IMR-90 (cell line): ENCODE data around the gene XIST. TPM values are rescaled to one million over a fixed set of nuclear protein-coding genes. Genes with fewer than 3 reads are reported as not detected.

ENCODE experiments used
- ATAC-seq: fragments of 200-7000 bp; cut with Tn5 transposase; 2 replicates; pipeline ENCODE4 v1.9.1; 2020; ENCODE audit warnings: low read depth, mild to moderate bottlenecking, moderate library complexity
- BruUV-seq: library from RNA; stranded (reverse); fragments of 400-500 nt; replicated peaks from 2 replicates; lab custom pipeline; 2021; lab: Mats Ljungman, UMichigan
- CTCF ChIA-PET: fragments of 300-600 bp; formaldehyde crosslinking; extraction: SDS; loops from one replicate; lab custom pipeline; 2021; ENCODE audit warnings: antibody characterized with exemption; lab: Yijun Ruan, JAX
- POLR2A ChIA-PET: fragments of 300-600 bp; sonication (Branson Sonifier 250); formaldehyde crosslinking; loops from one replicate; lab custom pipeline; 2022; ENCODE audit warnings: antibody characterized with exemption; ENCODE audit not compliant: unreplicated experiment; lab: Charles Lee
- DNase-seq: peaks from one replicate; pipeline ENCODE4 v3.0.0; 2013
- H2AFZ ChIP-seq: replicated peaks from 2 replicates; pipeline ENCODE3; 2013; ENCODE audit warnings: low read length, mild to moderate bottlenecking; ENCODE audit not compliant: poor library complexity
- H2AK5ac ChIP-seq: 2 replicates; pipeline ENCODE4 v1.6.1; 2013; ENCODE audit warnings: low read depth, low read length, inconsistent platforms
- H2AK9ac ChIP-seq: replicated peaks from 2 replicates; pipeline ENCODE3; 2013; ENCODE audit warnings: mild to moderate bottlenecking, low read depth, low read length, moderate library complexity; ENCODE audit not compliant: poor library complexity
- H2BK120ac ChIP-seq: 2 replicates; pipeline ENCODE4 v1.6.1; 2013; ENCODE audit warnings: low read depth, low read length, inconsistent platforms
- H2BK15ac ChIP-seq: 3 replicates; pipeline ENCODE4 v1.6.1; 2013; ENCODE audit warnings: low read depth, low read length, inconsistent platforms
- H2BK20ac ChIP-seq: 2 replicates; pipeline ENCODE4 v1.6.1; 2013; ENCODE audit warnings: low read depth, mild to moderate bottlenecking, inconsistent platforms, low read length, moderate library complexity
- H2BK5ac ChIP-seq: 2 replicates; pipeline ENCODE4 v1.6.1; 2013; ENCODE audit warnings: mild to moderate bottlenecking, low read depth, low read length, inconsistent platforms; ENCODE audit not compliant: poor library complexity, severe bottlenecking
- H3K14ac ChIP-seq: replicated peaks from 2 replicates; pipeline ENCODE4 v1.6.1; 2013; ENCODE audit warnings: low read depth, low read length, inconsistent platforms
- H3K18ac ChIP-seq: 2 replicates; pipeline ENCODE4 v1.6.1; 2013; ENCODE audit warnings: low read depth, low read length, control low read depth
- H3K23ac ChIP-seq: 2 replicates; pipeline ENCODE4 v1.6.1; 2013; ENCODE audit warnings: low read depth, low read length, inconsistent platforms
- H3K27ac ChIP-seq: 2 replicates; pipeline ENCODE4 v1.5.1; 2013; ENCODE audit warnings: mild to moderate bottlenecking, control low read depth, low read length; ENCODE audit not compliant: insufficient read depth
- H3K27me3 ChIP-seq: 2 replicates; pipeline ENCODE4 v1.6.1; 2013; ENCODE audit warnings: low read length; ENCODE audit not compliant: control insufficient read depth, insufficient read depth
- H3K36me3 ChIP-seq: 2 replicates; pipeline ENCODE4 v1.6.1; 2013; ENCODE audit warnings: low read length, mixed read lengths; ENCODE audit not compliant: control insufficient read depth, insufficient read depth
- H3K4ac ChIP-seq: 2 replicates; pipeline ENCODE4 v1.6.1; 2013; ENCODE audit warnings: low read depth, low read length, inconsistent platforms
- H3K4me1 ChIP-seq: 2 replicates; pipeline ENCODE4 v1.6.1; 2013; ENCODE audit warnings: low read length, mixed read lengths; ENCODE audit not compliant: control insufficient read depth, insufficient read depth
- H3K4me2 ChIP-seq: 2 replicates; pipeline ENCODE4 v1.6.1; 2013; ENCODE audit warnings: low read depth, mild to moderate bottlenecking, control low read depth, low read length, moderate library complexity
- H3K4me3 ChIP-seq: 2 replicates; pipeline ENCODE4 v1.5.1; 2013; ENCODE audit warnings: low read depth, mild to moderate bottlenecking, control low read depth, low read length, moderate library complexity; ENCODE audit not compliant: insufficient read depth
- H3K56ac ChIP-seq: 2 replicates; pipeline ENCODE4 v1.6.1; 2013; ENCODE audit warnings: low read length, inconsistent platforms; ENCODE audit not compliant: insufficient read depth; ENCODE audit errors: extremely low read depth
- H3K79me1 ChIP-seq, 2 experiments: 2 replicates each; pipeline ENCODE4 v1.6.1; 2013; ENCODE audit warnings: low read length in 2 of 2, inconsistent platforms in 1 of 2, low read depth in 1 of 2
- H3K9ac ChIP-seq: 2 replicates; pipeline ENCODE4 v1.6.1; 2013; ENCODE audit warnings: low read depth, low read length, control low read depth
- H3K9me1 ChIP-seq: 2 replicates; pipeline ENCODE4 v1.6.1; 2013; ENCODE audit warnings: low read length, inconsistent platforms; ENCODE audit not compliant: insufficient read depth
- H3K9me3 ChIP-seq: 2 replicates; pipeline ENCODE4 v1.6.1; 2013; ENCODE audit warnings: low read length; ENCODE audit not compliant: control insufficient read depth, insufficient read depth
- H4K20me1 ChIP-seq: 2 replicates; pipeline ENCODE4 v1.6.1; 2013; ENCODE audit warnings: low read length, inconsistent platforms; ENCODE audit not compliant: insufficient read depth
- H4K5ac ChIP-seq: 2 replicates; pipeline ENCODE4 v1.6.1; 2013; ENCODE audit warnings: mild to moderate bottlenecking, low read depth, low read length, control low read depth
- H4K8ac ChIP-seq, 2 experiments: 2 replicates each; pipeline ENCODE4 v1.6.1; 2013; ENCODE audit warnings: low read depth in 2 of 2, low read length in 2 of 2, control low read depth in 1 of 2, inconsistent platforms in 1 of 2
- H4K91ac ChIP-seq: 2 replicates; pipeline ENCODE4 v1.6.1; 2013; ENCODE audit warnings: low read depth, low read length, inconsistent platforms; ENCODE audit not compliant: insufficient read depth
- BHLHE40 ChIP-seq: fragments of 150-350 bp; IDR thresholded peaks from 2 replicates; pipeline ENCODE4 v1.6.1; 2016; ENCODE audit warnings: mild to moderate bottlenecking, low read depth, low read length
- CEBPB ChIP-seq: IDR thresholded peaks from 2 replicates; pipeline ENCODE4 v1.6.1; 2012; ENCODE audit warnings: low read depth, low read length, improper control_type of control experiment
- CHD1 ChIP-seq: IDR thresholded peaks from 2 replicates; pipeline ENCODE4 v1.6.1; 2012; ENCODE audit warnings: low read depth, low read length, improper control_type of control experiment
- ELK1 ChIP-seq: fragments of 150-350 bp; IDR thresholded peaks from 2 replicates; pipeline ENCODE4 v1.6.1; 2016; ENCODE audit warnings: low read depth, mild to moderate bottlenecking, low read length, moderate library complexity, borderline replicate concordance
- FOS ChIP-seq: fragments of 150-350 bp; IDR thresholded peaks from 2 replicates; pipeline ENCODE4 v1.6.1; 2016; ENCODE audit warnings: low read depth, low read length
- MAFK ChIP-seq: IDR thresholded peaks from 2 replicates; pipeline ENCODE4 v1.6.1; 2012; ENCODE audit warnings: low read depth, low read length, improper control_type of control experiment
- MAZ ChIP-seq: IDR thresholded peaks from 2 replicates; pipeline ENCODE4 v1.6.1; 2012; ENCODE audit warnings: low read depth, mild to moderate bottlenecking, low read length, improper control_type of control experiment, moderate library complexity, borderline replicate concordance
- MXI1 ChIP-seq: IDR thresholded peaks from 2 replicates; pipeline ENCODE4 v1.6.1; 2012; ENCODE audit warnings: low read depth, mild to moderate bottlenecking, low read length, moderate library complexity, borderline replicate concordance
- NFE2L2 ChIP-seq: fragments of 150-350 bp; IDR thresholded peaks from 2 replicates; pipeline ENCODE4 v1.6.1; 2016; ENCODE audit warnings: low read depth, mild to moderate bottlenecking, low read length
- POLR2A ChIP-seq: IDR thresholded peaks from 2 replicates; pipeline ENCODE4 v1.6.1; 2012; ENCODE audit warnings: mild to moderate bottlenecking, low read depth, low read length
- RAD21 ChIP-seq: IDR thresholded peaks from 2 replicates; pipeline ENCODE4 v1.6.1; 2012; ENCODE audit warnings: low read length, improper control_type of control experiment
- RCOR1 ChIP-seq: IDR thresholded peaks from 2 replicates; pipeline ENCODE4 v1.6.1; 2012; ENCODE audit warnings: mild to moderate bottlenecking, low read length, improper control_type of control experiment; ENCODE audit not compliant: insufficient replicate concordance
- RFX5 ChIP-seq: IDR thresholded peaks from 2 replicates; pipeline ENCODE4 v1.8.0; 2012; ENCODE audit warnings: low read depth, mild to moderate bottlenecking, low read length, moderate library complexity
- WGBS, 2 experiments: methylation state at CpG; one replicate each; pipeline versions ENCODE4 v1.1.5 to v1.1.7; 2013; ENCODE audit warnings: missing lambda C conversion rate in 2 of 2; ENCODE audit not compliant: insufficient read length in 1 of 2; ENCODE audit errors: extremely low coverage in 2 of 2; 5-methylcytosine and 5-hydroxymethylcytosine counted together
- dilution Hi-C: fragments of 300-500 bp; cut with HindIII; formaldehyde crosslinking; loops from one replicate; pipeline ENCODE4 v1.14.3; 2018; ENCODE audit warnings: low sequenced_read_pairs; ENCODE audit not compliant: unreplicated experiment
- in situ Hi-C: fragments of 300-500 bp; cut with MboI; formaldehyde crosslinking; loops from 3 replicates; pipeline ENCODE4 v1.14.3; 2019; ENCODE audit warnings: low sequenced_read_pairs, inconsistent platforms, mixed read lengths
- intact Hi-C: fragments of 100-400 bp; cut with micrococcal nuclease; formaldehyde crosslinking; loops from 2 replicates; pipeline ENCODE4 v1.10.0; 2022
- polyA plus RNA-seq, 3 experiments: library from polyadenylated mRNA; depleted of rRNA; stranded (reverse); fragments of >200 nt; gene quantifications; 2 replicates each; pipeline ENCODE4 v1.2.3, GENCODE V29; 2012; ENCODE audit warnings: low replicate concordance in 1 of 3
- total RNA-seq: library from RNA; depleted of rRNA; stranded (reverse); fragments of >200 nt; gene quantifications from 2 replicates; pipeline ENCODE4 v1.2.3, GENCODE V29; 2012
- TF ChIP-seq, protein P1 (sequence below): conservative IDR thresholded peaks from 2 replicates; pipeline ENCODE4 v1.5.1; 2012; ENCODE audit warnings: mild to moderate bottlenecking, low read depth, low read length, improper control_type of control experiment
- TF ChIP-seq, protein P2 (sequence below): fragments of 150-350 bp; IDR thresholded peaks from 2 replicates; pipeline ENCODE4 v1.6.1; 2017; ENCODE audit warnings: mild to moderate bottlenecking, antibody characterized with exemption, low read length, low read depth

Gene XIST
- total and polyA plus RNA-seq, 2 of the 4 experiments (the other 2 are of a cell fraction), result 48.9 to 159 TPM

DNA sequence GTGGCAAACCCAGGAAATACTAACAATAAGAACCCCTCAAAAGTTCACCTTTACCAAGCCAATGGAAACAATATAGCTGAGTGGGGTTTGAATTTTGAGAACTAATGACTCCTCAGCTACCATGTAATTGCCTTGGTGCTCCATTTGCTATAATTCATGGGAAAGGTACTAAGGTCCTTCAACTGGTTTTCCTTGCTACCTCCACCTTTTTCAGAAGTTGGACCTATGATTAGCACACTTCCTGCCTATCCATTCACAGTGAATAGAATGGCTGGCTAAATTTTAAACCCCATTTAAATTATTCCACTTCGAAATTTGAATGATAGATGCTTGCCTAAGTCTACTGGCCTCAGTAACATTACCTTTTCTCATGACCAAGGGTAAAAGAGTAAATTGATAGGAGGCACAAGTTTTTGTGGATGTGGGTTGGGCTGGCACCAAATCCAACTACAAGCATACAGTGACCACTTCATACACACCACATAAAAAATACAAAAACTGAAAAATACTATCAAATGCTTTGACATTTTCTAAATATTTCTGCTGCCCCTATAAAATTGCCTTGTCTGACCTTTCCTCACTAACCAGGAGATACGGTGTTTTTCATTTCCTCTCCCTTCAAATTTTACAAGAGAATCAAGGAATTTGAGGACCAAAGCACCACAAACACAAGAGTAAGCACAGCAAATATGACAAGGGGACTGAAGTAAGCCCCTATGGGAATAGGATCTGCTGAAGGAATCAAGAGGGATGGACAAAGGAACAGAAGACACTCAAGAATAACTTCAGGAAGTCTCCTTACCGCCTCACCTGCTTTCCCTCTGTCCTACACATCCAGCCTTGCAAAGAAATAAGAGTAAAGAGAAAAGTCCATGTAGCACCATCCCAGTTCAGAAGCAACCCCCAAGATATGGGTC lies 34.1 kb downstream of the XIST start:
- H3K79me1 ChIP-seq, result no peaks in the 10 kb centered on the region
- H2AFZ ChIP-seq, result no peak overlapping the region
- ATAC-seq (no peak), DNase-seq (no peak)
- no peak overlapping the region for H3K4me3 ChIP-seq
- H3K36me3 ChIP-seq, result no peaks in the 10 kb centered on the region
- no peak overlapping the region for H3K56ac ChIP-seq
- H4K91ac ChIP-seq, result no peak overlapping the region
- H2BK20ac ChIP-seq, result no peak overlapping the region
- no peak overlapping the region for H2BK120ac ChIP-seq
- ChIA-PET POLR2A (interaction anchor here (0.8 kb wide), 1 partner anchor 33 kb away, joined by 5 read pairs; no protein-coding TSS in a partner anchor), CTCF (no interaction called here)
- intact Hi-C loops, result loop anchor here (10.0 kb wide), 1 partner anchor 64 kb away; no protein-coding TSS in a partner anchor
- H3K4me2 ChIP-seq, result no peak overlapping the region
- H3K9ac ChIP-seq, result no peak overlapping the region
- H2AK5ac ChIP-seq, result no peak overlapping the region
- no peak overlapping the region for H3K18ac ChIP-seq
- peaks cover 8% of the 10 kb centered on the region for H4K20me1 ChIP-seq
- no peaks in the 10 kb centered on the region for H3K9me3 ChIP-seq
- H2BK5ac ChIP-seq, result no peak overlapping the region
- H3K14ac ChIP-seq, result no peak overlapping the region
- H3K27ac ChIP-seq, result no peak overlapping the region
- no peak overlapping the region for H2AK9ac ChIP-seq
- H3K4ac ChIP-seq, result no peak overlapping the region
- H3K9me1 ChIP-seq, result no peaks in the 10 kb centered on the region
- no peak overlapping the region for H4K5ac ChIP-seq
- H4K8ac ChIP-seq, result no peak overlapping the region
- in situ Hi-C loops, result no loop called here
- no peaks in the 10 kb centered on the region for H3K27me3 ChIP-seq
- no CpG with 5 or more reads among the region's 3 CpGs for WGBS, 2 experiments
- H3K4me1 ChIP-seq, result no peaks in the 10 kb centered on the region
- H3K23ac ChIP-seq, result no peak overlapping the region
- BruUV-seq, result no TSS peak
- dilution Hi-C loops, result no loop called here
- H2BK15ac ChIP-seq, result no peak overlapping the region
- no peak for TF ChIP-seq MAFK
- TF ChIP-seq FOS, result no peak
- no peak for TF ChIP-seq NFE2L2
- no peak for TF ChIP-seq ELK1
- TF ChIP-seq, protein P1, sequence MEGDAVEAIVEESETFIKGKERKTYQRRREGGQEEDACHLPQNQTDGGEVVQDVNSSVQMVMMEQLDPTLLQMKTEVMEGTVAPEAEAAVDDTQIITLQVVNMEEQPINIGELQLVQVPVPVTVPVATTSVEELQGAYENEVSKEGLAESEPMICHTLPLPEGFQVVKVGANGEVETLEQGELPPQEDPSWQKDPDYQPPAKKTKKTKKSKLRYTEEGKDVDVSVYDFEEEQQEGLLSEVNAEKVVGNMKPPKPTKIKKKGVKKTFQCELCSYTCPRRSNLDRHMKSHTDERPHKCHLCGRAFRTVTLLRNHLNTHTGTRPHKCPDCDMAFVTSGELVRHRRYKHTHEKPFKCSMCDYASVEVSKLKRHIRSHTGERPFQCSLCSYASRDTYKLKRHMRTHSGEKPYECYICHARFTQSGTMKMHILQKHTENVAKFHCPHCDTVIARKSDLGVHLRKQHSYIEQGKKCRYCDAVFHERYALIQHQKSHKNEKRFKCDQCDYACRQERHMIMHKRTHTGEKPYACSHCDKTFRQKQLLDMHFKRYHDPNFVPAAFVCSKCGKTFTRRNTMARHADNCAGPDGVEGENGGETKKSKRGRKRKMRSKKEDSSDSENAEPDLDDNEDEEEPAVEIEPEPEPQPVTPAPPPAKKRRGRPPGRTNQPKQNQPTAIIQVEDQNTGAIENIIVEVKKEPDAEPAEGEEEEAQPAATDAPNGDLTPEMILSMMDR, result no peak
- TF ChIP-seq MXI1, result no peak
- TF ChIP-seq, protein P2, sequence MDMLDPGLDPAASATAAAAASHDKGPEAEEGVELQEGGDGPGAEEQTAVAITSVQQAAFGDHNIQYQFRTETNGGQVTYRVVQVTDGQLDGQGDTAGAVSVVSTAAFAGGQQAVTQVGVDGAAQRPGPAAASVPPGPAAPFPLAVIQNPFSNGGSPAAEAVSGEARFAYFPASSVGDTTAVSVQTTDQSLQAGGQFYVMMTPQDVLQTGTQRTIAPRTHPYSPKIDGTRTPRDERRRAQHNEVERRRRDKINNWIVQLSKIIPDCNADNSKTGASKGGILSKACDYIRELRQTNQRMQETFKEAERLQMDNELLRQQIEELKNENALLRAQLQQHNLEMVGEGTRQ, result no peak
- TF ChIP-seq POLR2A, result no peak
- no peak for TF ChIP-seq MAZ
- no peak for TF ChIP-seq CEBPB
- no peak for TF ChIP-seq CHD1
- TF ChIP-seq RCOR1, result no peak
- no peak for TF ChIP-seq RFX5
- TF ChIP-seq RAD21, result no peak
- TF ChIP-seq BHLHE40, result no peak
